Bronchial epithelial cell (primary cell): ENCODE data around the gene ROMO1. TPM values are rescaled to one million over a fixed set of nuclear protein-coding genes. Genes with fewer than 3 reads are reported as not detected.
"Not testable (repeated sequence)": the region's sequence is repeated elsewhere in the genome, so short reads cannot be mapped to it uniquely, and the experiment has no call there.

Experiments used
- DNase-seq: peaks from one replicate; pipeline ENCODE4 v3.0.0-alpha.2; 2010; ENCODE audit warnings: low read depth
- FAIRE-seq: peaks from 2 replicates; lab custom pipeline; 2011; peaks lifted over from hg19 to GRCh38; lab: Jason Lieb, UNC
- H3K27me3 ChIP-seq: 2 replicates; pipeline ENCODE4 v1.5.1; 2011; ENCODE audit warnings: low read length; ENCODE audit not compliant: control insufficient read depth, insufficient read depth
- H3K36me3 ChIP-seq: 2 replicates; pipeline ENCODE4 v1.5.1; 2011; ENCODE audit warnings: low read length; ENCODE audit not compliant: control insufficient read depth, insufficient read depth
- H3K4me3 ChIP-seq: 2 replicates; pipeline ENCODE4 v1.5.1; 2011; ENCODE audit warnings: mild to moderate bottlenecking, low read depth, low read length, control low read depth
- CTCF ChIP-seq: IDR thresholded peaks from 2 replicates; pipeline ENCODE4 v1.5.1; 2011; ENCODE audit warnings: mild to moderate bottlenecking, moderate library complexity, low read length, control low read depth, inconsistent platforms; ENCODE audit not compliant: insufficient read depth, severe bottlenecking
- total RNA-seq: library from RNA; depleted of rRNA; stranded (reverse); fragments of >200 nt; gene quantifications from 2 replicates; pipeline ENCODE4 v1.2.1, GENCODE V29; 2014

The ROMO1 gene
- total RNA-seq, 1 donor from 2014 or later: 165 TPM

- FAIRE-seq (no peak), DNase-seq (no peak)
- no peaks in the 10 kb centered on the region for H3K27me3 ChIP-seq
- H3K4me3 ChIP-seq: peak overlapping the region; percentile 97
- peaks cover 10% of the 10 kb centered on the region for H3K36me3 ChIP-seq
- no peak for TF ChIP-seq CTCF
Measured at GRCh38 chr20:35699957-35700624, 886 bp downstream of the ROMO1 start.

GRCh38 chr20:35700625-35701148 lies 1.5 kb downstream of the ROMO1 start:
- H3K4me3 ChIP-seq: no peak overlapping the region

GRCh38 chr20:35702051-35702823 lies 3.0 kb downstream of the ROMO1 start:
- DNase-seq: no peak
- H3K36me3 ChIP-seq: peaks cover 8% of the 10 kb centered on the region

More at GRCh38 chr20:35700625-35701148, 1.5 kb downstream of the ROMO1 start:
- no peaks in the 10 kb centered on the region for H3K27me3 ChIP-seq
- DNase-seq: peak; percentile 15
- no peak for FAIRE-seq
- H3K36me3 ChIP-seq: peaks cover 9% of the 10 kb centered on the region
- no peak for TF ChIP-seq CTCF

GRCh38 chr20:35702824-35703695 lies 3.9 kb downstream of the ROMO1 start:
- Histone ChIP-seq H3K4me3 (no peak overlapping the region), H3K36me3 (peaks cover 8% of the 10 kb centered on the region), H3K27me3 (no peaks in the 10 kb centered on the region)
- no peak for TF ChIP-seq CTCF
- FAIRE-seq: no peak
- no peak for DNase-seq

More at GRCh38 chr20:35702051-35702823, 3.0 kb downstream of the ROMO1 start:
- no peak overlapping the region for H3K4me3 ChIP-seq
- TF ChIP-seq CTCF: no peak
- H3K27me3 ChIP-seq: no peaks in the 10 kb centered on the region
- no peak for FAIRE-seq

- FAIRE-seq (no peak), DNase-seq (no peak)
- no peaks in the 10 kb centered on the region for H3K27me3 ChIP-seq
- peaks cover 9% of the 10 kb centered on the region for H3K36me3 ChIP-seq
- no peak for TF ChIP-seq CTCF
- no peak overlapping the region for H3K4me3 ChIP-seq
Measured at GRCh38 chr20:35704514-35705261, 5.5 kb downstream of the ROMO1 start.

GRCh38 chr20:35705894-35706293 lies 6.7 kb downstream of the ROMO1 start:
- DNase-seq, H3K36me3 ChIP-seq, FAIRE-seq, H3K4me3 ChIP-seq, H3K27me3 ChIP-seq: not testable (repeated sequence)

GRCh38 chr20:35706591-35707529 lies 7.7 kb downstream of the ROMO1 start:
- H3K4me3 ChIP-seq, DNase-seq, FAIRE-seq, H3K27me3 ChIP-seq: not testable (repeated sequence)
- peaks cover 10% of the 10 kb centered on the region for H3K36me3 ChIP-seq
